Thyroid gland (tissue), 4 donors: ENCODE data around the gene CD93. TPM values are rescaled to one million over a fixed set of nuclear protein-coding genes. Genes with fewer than 3 reads are reported as not detected.

ENCODE experiments used
- DNase-seq, 2 donors: peaks; one replicate each; pipeline ENCODE4 v3.0.0-alpha.2; 2019
- H3K27ac ChIP-seq, 3 donors: fragments of 200-600 bp; sonication (generic); 1 replicate in 2 of 3; 2 replicates in 1 of 3; pipeline ENCODE4 v1.5.1; 2016 to 2019; ENCODE audit warnings: mild to moderate bottlenecking in 1 of 3, moderate library complexity in 1 of 3
- H3K27me3 ChIP-seq: fragments of 200-600 bp; sonication (generic); one replicate; pipeline ENCODE4 v1.5.1; 2019
- H3K36me3 ChIP-seq, 2 donors: fragments of 200-600 bp; sonication (generic); one replicate each; pipeline ENCODE4 v1.5.1; 2016 to 2019
- H3K4me1 ChIP-seq, 2 donors: fragments of 200-600 bp; sonication (generic); one replicate each; pipeline ENCODE4 v1.5.1; 2017 to 2019
- H3K4me3 ChIP-seq, 3 donors: fragments of 200-600 bp; sonication (generic); replicated peaks in 1 of 3; 1 replicate in 2 of 3; 2 replicates in 1 of 3; pipeline ENCODE4 v1.5.1; 2016; ENCODE audit warnings: mild to moderate bottlenecking in 1 of 3
- H3K9me3 ChIP-seq: fragments of 200-600 bp; sonication (generic); one replicate; pipeline ENCODE4 v1.5.1; 2017
- POLR2A ChIP-seq, 2 donors: fragments of 450-650 bp; IDR thresholded peaks; one replicate each; pipeline ENCODE4 v1.6.1; 2017; ENCODE audit warnings: antibody characterized with exemption in 2 of 2, mild to moderate bottlenecking in 2 of 2, moderate library complexity in 1 of 2
- WGBS, 2 donors: methylation state at CpG; one replicate each; pipeline ENCODE4 v1.1.5; 2017; 5-methylcytosine and 5-hydroxymethylcytosine counted together
- intact Hi-C: fragments of 100-400 bp; cut with DNase I; formaldehyde crosslinking; loops from one replicate; pipeline ENCODE4 v1.15.1; 2023
- total RNA-seq, 4 donors: library from RNA; depleted of rRNA; stranded (reverse); fragments of >200 nt; gene quantifications; one replicate each; pipeline ENCODE4 v1.2.3, GENCODE V29; 2016
- TF ChIP-seq, protein P1 (sequence below), 6 experiments: fragments of 200-600 bp in 3 of 6; fragments of 450-650 bp in 3 of 6; sonication (generic) in 3 of 6; IDR thresholded peaks; one replicate each; pipeline ENCODE4 v1.5.1; 2016 to 2019; ENCODE audit warnings: antibody characterized with exemption in 6 of 6, mild to moderate bottlenecking in 2 of 6, inconsistent platforms in 1 of 6, moderate library complexity in 1 of 6

CD93 gene
- total RNA-seq, 4 donors from 2014 or later = 13.6 to 53.8 (median 24.0) TPM

DNA sequence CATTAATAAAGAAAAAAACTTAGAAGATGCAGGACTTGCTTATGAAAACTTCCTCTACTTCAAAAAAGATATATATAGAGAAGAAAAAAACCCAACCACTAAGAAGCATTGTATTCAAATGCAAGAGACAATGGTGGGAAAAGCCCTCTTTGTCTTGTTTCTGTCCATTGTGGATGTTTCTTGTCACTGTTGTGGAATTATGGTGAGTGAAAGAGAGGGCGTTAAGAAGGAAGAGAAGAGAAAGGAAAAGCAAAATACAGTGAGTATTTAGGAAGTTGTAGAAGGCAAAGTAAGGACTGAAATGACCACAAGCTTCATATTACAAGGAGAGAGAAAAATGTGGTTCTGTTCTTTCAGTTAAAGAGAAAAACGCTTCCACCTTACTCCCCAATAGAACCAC, 22.5 kb downstream of the CD93 start:
- H3K9me3 ChIP-seq = no peaks in the 10 kb centered on the region
- 73 to 79% methylated on average over 2 of the region's 2 CpGs for WGBS, 2 donors

DNA sequence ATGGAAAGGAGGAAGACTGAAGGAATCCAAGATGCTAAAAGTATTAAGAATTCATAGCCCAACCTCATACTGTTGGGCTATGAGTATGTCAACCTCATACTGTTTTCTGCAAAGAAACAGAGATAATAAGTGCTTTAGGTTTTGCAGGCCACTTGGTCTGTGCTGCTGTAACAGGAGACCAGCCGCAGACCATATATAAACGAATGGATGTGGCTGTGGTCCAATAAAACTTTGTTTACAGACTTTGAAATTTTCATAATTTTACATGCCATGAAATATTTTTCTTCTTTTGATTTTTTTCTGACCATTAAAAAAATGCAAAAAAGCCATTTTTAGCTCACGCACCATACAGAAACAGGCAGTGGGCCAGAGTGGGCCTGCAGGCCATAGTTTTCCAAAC, 23.0 kb downstream of the CD93 start:
- 84 to 85% methylated on average over 3 of the region's 3 CpGs for WGBS, 2 donors
- no peak for TF ChIP-seq POLR2A (IDR thresholded peaks at IDR 0.05)
- TF ChIP-seq, protein P1, sequence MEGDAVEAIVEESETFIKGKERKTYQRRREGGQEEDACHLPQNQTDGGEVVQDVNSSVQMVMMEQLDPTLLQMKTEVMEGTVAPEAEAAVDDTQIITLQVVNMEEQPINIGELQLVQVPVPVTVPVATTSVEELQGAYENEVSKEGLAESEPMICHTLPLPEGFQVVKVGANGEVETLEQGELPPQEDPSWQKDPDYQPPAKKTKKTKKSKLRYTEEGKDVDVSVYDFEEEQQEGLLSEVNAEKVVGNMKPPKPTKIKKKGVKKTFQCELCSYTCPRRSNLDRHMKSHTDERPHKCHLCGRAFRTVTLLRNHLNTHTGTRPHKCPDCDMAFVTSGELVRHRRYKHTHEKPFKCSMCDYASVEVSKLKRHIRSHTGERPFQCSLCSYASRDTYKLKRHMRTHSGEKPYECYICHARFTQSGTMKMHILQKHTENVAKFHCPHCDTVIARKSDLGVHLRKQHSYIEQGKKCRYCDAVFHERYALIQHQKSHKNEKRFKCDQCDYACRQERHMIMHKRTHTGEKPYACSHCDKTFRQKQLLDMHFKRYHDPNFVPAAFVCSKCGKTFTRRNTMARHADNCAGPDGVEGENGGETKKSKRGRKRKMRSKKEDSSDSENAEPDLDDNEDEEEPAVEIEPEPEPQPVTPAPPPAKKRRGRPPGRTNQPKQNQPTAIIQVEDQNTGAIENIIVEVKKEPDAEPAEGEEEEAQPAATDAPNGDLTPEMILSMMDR (IDR thresholded peaks at IDR 0.05) = no peak
- Histone ChIP-seq H3K27ac (no peak overlapping the region), H3K4me1 (peaks cover 0 to 25% of the 10 kb centered on the region in 2 donors), H3K9me3 (no peaks in the 10 kb centered on the region), H3K27me3 (no peaks in the 10 kb centered on the region), H3K4me3 (no peak overlapping the region), H3K36me3 (no peaks in the 10 kb centered on the region)
- intact Hi-C loops = no loop called here
- DNase-seq = no peak

More for the DNA sequence above, 22.5 kb downstream of the CD93 start:
- no peak for TF ChIP-seq POLR2A (IDR thresholded peaks at IDR 0.05)
- TF ChIP-seq, protein P1 (IDR thresholded peaks at IDR 0.05) = no peak
- no peak overlapping the region for H3K4me3 ChIP-seq
- H3K27ac ChIP-seq = no peak overlapping the region
- H3K36me3 ChIP-seq = no peaks in the 10 kb centered on the region
- intact Hi-C loops = no loop called here
- H3K27me3 ChIP-seq = no peaks in the 10 kb centered on the region
- peaks cover 0 to 25% of the 10 kb centered on the region in 2 donors for H3K4me1 ChIP-seq
- DNase-seq = no peak

DNA sequence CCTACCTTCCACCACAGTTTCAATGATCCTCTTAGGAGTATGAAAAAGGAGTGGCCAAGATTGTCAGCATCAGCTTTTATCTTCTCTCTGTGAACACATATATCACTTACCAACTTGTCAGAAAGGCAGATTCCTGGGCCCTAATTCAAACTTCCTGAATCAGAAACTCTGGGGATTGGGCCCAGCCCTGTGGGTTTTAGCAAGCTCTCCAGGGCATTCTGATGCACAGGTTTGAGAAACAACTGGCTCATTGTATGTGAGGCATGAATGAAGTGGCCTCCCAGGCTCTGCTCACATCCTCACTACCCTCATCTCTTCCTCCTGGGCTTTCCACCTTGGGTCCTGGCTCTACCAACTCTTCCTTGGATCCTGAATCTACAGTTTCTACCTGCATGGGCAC, 23.5 kb downstream of the CD93 start:
- TF ChIP-seq, protein P1 (IDR thresholded peaks at IDR 0.05) = no peak
- no peak for TF ChIP-seq POLR2A (IDR thresholded peaks at IDR 0.05)
- no peaks in the 10 kb centered on the region for H3K36me3 ChIP-seq
- H3K9me3 ChIP-seq = no peaks in the 10 kb centered on the region
- H3K4me3 ChIP-seq = no peak overlapping the region
- no peak overlapping the region for H3K27ac ChIP-seq
- no peak for DNase-seq
- peaks cover 0 to 25% of the 10 kb centered on the region in 2 donors for H3K4me1 ChIP-seq
- H3K27me3 ChIP-seq = no peaks in the 10 kb centered on the region
- intact Hi-C loops = no loop called here

DNA sequence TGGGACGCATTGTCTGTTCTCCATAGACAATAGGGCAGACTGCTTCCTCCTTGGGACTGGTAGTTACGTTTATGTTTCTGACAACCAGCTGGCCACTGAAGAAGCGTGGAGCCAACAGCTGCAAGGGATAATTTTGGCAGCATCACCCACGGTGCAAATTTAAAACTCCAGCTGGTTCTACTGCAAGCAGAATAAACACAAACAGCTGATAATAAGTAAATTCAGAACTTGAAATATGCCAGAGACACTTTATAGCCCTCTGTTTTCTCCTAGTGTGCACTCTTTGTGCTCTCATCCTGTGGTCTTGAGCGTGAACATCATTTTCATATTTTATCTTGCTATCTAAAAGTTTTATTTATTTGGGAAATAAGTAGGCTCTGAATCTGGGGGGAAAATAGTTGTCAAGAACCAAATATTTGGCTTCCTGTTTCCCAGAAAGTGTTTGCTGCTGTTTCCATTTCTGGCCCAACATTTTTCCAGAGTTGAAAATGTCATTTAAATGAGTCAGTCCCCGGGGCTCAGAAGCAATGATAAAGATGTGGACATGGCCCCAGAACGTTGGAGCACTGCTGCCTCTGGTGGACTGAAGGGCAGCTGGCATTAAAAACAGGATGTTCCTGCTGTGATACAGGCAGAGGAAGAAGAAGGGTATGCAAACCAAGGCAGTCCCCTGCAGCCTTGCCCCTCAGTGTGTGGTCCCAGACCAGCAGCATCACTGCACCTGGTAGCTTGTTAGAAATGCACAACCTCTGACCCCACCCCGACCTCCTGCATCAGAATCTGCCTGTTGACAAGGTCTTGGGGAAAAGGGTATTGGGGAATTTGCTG, 24.2 kb downstream of the CD93 start:
- Histone ChIP-seq H3K36me3 (no peaks in the 10 kb centered on the region), H3K27me3 (no peaks in the 10 kb centered on the region), H3K9me3 (no peaks in the 10 kb centered on the region), H3K27ac (peak overlapping the region; percentile 38 to 53 (median 46)), H3K4me3 (no peak overlapping the region), H3K4me1 (peaks cover 0 to 25% of the 10 kb centered on the region in 2 donors)
- WGBS, 2 donors = 41 to 42% methylated on average over 8 of the region's 8 CpGs
- DNase-seq = peak; percentile 14 to 17
- TF ChIP-seq, protein P1 (IDR thresholded peaks at IDR 0.05) = peak in 3 of 6 experiments; percentile 21 to 31 (median 22)
- TF ChIP-seq POLR2A (IDR thresholded peaks at IDR 0.05) = no peak
- intact Hi-C loops = no loop called here

DNA sequence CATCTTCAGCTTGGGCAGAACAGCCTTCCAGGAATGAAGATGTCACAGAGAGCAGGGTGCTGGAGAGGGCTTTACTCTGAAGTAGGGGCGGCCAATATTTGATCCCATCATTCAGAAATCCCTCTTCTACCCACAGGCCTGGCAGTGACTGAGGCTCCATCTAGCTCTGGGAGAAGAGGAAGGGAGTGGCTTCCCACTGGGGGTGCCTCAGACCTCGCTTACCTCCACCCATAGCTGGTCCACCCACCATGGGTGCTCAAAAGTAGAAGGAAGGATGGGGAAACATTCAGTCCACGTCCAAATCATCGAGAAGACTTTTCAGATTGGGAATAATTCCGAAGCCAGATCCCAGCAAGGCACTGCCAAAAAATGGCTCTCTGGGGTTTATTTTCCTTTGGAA, 24.9 kb downstream of the CD93 start:
- TF ChIP-seq, protein P1 (IDR thresholded peaks at IDR 0.05) = no peak
- no peak for TF ChIP-seq POLR2A (IDR thresholded peaks at IDR 0.05)
- H3K4me1 ChIP-seq = peaks cover 0 to 25% of the 10 kb centered on the region in 2 donors
- H3K36me3 ChIP-seq = no peaks in the 10 kb centered on the region
- intact Hi-C loops = no loop called here
- H3K4me3 ChIP-seq = no peak overlapping the region
- no peaks in the 10 kb centered on the region for H3K9me3 ChIP-seq
- H3K27me3 ChIP-seq = no peaks in the 10 kb centered on the region
- peak overlapping the region; percentile 38 to 53 (median 46) for H3K27ac ChIP-seq
- no peak for DNase-seq
- WGBS, 2 donors = 66 to 75% methylated on average over 5 of the region's 5 CpGs
